Cerebellar cortex (tissue), 1 donor: ENCODE measurements around the gene PLXNA2.
A peak's percentile ranks its signal among the peaks of the same experiment; 100 is the strongest.

Experiments used
- DNase-seq: peaks from one replicate; pipeline ENCODE4 v3.0.0-alpha.2; 2015; ENCODE audit warnings: low spot score

The PLXNA2 gene

DNA sequence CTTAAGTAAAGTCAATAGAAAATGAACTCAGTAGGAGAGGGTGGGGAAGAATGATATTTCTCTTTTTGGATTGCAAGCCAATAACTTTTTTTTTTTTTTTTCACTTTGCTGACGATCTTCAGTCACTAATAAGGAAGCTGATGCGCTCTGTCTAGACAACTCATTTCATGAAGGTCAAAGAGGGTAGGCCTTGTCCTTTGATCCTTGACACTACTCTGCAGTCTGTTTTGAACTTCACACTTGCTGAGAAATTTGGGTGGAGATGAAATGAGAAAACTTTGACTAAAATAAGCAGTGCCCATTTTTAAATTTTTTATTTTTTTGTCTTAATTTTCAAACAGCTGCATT, 20.9 kb upstream of the PLXNA2 start:
- DNase-seq = no peak

GRCh38 chr1:208264469-208265121, 20.4 kb upstream of the PLXNA2 start:
- no peak for DNase-seq

DNA sequence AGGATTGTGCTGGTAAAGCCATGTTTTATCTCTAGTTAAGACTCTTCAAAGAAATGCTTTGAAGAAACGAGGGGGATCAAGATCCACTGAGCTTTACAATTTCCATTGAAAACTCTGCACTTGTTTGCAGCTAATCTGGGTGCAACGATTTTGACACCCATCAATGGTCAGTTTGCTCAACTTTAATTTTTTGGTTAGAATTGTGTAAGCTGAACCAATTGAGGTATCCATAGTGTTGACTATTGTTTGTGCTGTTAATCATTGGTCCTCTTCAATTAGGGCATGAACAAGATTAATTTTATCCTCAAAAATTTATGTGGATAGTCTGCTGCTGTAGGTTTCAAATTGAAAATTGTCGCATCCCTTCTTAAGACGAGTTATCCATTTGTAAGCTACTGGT, 17.7 kb upstream of the PLXNA2 start:
- no peak for DNase-seq

DNA sequence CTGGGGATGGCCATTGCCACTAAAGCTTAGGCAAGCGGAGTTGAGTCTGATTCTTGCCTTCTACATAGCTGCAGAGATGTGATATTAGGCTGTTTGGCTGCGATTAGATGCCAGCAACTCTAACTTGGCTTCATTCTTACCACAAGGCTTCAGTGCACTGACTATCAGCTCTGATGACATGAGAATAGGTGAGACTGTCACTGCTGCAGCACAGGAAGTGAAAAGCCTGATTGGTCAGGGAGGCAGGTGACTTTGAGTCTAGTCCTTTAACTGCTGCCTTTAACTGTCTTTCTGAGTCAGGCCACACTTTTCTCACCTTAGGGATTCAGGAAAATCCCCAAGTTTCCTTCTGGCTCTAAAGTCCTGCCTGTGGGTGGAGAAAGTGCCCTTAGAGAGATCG, 14.1 kb upstream of the PLXNA2 start:
- no peak for DNase-seq

DNA sequence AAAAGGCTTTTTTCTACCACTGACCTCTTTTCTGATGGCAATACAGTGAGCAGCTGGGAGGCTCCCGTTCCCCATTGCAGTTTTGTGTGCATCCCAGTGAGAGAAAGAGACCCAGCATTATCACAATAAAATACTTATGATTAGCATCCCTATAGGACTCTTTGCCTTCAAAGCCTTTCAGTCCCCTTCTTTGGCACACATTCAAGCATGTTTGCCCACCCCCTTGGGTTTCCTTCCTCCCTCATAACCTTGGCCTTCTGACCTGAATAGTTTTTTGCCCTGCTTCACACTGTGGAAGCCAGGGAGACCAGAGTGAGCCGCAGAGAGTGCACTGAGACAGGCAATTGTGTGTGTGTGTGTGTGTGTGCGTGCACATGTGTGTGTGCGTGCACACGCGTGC, 13.2 kb upstream of the PLXNA2 start:
- DNase-seq = no peak

GRCh38 chr1:208256556-208256955, 12.4 kb upstream of the PLXNA2 start:
- DNase-seq = no peak

DNA sequence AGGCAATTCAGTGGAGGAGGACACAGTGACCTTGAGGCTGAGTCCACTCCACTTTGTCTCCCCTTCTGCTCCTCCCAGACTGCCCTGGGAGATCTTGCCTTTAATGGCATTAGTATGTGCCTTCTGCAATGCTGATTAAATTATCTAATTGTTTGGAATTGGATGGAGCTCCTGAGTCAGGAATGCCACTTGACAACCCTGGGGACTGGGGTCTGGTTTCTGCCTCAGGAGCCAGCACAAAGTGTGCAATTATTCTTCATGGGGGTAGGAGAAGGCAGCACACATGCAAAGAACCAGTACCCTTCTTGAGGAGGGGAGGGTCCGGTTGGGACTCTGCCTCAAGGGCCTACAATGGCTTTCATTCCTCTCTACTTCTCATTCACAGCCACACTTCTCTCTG, 11.9 kb upstream of the PLXNA2 start:
- DNase-seq = no peak

DNA sequence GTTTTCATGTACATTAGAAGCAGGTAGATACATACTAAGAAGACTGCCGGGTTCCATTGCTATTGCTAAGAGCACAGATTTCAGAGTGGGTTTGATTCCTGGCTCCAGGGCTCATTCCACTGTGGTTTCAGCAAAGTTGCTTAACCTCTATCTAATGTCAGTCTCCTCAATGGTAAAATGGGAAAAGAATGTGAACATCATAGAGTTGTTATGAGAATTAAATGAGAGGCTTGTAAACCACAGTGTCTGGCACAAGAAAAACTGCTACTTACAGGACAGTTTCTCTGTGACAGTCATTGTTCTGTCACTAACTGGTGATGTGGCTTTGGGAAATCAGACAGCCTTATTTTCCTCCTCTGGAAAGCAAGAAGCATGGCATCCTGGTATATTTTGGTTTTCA, 10.7 kb upstream of the PLXNA2 start:
- DNase-seq = no peak

DNA sequence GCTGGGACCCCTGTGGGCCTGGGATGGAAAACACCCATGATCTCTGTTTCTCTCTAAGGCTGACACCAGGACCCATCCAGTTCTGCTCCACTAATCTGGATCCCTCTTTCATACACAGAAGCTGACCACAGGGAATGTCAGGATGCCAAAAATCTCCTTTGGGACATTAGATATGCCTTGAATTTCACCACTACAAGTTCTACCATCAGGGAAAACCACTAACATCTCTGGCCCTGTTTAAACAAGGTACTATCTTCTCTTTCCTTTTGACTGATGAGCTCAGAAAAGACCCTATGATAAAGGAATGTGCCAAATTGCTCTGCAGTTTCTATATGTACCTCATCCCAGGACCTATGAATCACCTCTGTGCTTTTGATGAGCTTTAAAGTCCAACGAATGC, 10.2 kb upstream of the PLXNA2 start:
- DNase-seq = no peak

- no peak for DNase-seq
Observed at GRCh38 chr1:208252836-208253576, 8.8 kb upstream of the PLXNA2 start.

DNA sequence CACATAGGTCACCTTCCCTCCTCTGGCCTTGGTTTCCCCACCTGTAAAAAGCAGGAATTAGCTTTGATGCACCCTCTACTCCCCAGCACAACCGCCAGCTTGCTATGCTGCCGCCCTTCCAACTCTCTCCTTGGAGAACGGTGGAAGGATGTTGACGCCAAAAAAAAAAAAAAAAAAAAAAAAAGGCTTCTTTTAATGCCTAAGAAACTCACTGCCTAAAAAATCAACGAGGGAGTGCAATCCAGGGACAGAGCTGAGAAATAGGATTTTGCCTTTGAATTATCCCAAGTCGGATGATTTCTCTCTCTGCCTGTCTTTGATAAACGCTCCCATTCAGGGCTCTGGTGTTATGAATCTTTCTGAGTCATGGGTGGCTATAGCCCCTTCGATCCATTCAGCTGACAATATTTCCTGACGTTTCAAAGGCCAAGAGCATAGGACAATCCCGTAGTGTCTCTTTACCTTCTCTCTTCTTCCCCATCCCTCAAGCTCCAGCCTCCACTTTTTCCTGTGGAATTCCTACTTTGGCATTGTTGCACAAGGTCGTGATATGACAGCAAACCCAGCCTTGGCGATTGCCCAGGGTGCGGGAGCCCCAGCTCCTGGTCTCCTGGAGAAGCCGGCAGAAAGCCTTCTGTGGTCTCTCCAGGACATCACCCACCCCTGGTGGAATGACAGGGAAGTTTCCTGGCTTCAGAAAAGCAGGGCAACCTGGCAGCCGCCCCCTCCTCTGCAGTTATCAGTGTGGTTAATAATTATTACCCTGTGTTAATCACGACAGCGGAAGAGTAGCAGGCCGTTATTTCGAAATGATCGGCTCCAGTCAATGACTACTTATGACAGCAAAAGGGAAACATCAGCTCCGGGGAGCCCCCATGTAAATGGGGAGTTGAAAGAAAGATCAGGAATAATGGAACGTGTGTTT, 8.0 kb upstream of the PLXNA2 start:
- no peak for DNase-seq

GRCh38 chr1:208251015-208251414, 6.8 kb upstream of the PLXNA2 start:
- no peak for DNase-seq

- DNase-seq = no peak
Observed at GRCh38 chr1:208250613-208251012, 6.4 kb upstream of the PLXNA2 start.

DNA sequence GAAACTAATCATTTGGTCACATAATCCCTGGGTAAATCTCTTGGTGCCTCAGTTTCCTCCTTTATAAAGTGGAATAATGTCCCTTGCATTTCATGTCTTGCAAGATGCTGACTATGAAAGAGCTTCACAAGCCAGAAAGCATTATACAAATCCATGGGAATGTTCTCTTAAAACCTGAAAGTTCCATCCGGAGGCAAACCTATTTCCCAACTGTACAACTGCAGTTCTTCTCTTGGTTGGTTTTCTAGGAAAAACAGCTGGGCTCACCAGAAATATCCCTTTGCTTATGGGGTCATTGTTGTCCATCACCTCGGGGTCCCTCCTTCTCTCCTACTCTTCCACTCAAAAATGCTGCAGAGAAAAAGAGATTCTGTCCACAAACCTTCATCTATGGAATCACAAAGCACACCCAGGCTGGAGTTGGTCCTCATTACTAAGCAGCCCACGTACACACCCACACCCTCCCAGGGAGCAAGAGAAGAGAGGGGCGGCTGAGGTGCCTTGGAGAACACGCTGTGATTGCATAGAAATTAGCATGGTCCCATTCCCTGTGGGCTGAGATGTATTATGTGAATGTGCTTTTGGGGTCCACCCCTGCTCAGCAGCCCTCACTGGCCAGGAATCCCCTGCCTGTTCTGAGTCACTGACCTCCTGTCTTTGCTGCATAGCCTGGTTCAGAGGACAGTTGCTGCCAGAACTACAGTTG, 5.0 kb upstream of the PLXNA2 start:
- no peak for DNase-seq

DNA sequence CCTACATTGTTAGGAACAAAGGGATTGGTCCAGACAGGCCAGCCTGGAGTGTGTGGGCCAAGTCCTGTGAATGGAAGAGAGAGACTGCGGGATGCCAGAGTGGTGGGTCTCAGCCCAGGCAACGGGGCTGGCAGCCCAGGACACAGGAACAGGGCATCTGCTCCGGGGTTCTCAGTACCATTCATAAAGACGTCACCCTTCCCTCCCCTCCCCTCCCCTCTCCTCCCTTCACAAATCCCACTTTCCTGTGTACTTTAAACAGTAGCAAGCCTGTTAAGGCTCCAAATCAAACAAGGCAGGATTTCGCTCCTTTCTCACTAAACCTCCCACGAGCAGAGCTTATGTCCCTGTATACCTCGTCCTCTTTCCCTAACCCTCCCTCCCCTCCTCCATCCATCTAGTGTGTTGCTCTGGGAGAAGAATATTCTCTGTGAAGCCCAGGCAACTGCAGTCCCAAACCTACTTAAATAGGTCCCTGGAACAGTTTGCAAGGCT, 4.2 kb upstream of the PLXNA2 start:
- no peak for DNase-seq

DNA sequence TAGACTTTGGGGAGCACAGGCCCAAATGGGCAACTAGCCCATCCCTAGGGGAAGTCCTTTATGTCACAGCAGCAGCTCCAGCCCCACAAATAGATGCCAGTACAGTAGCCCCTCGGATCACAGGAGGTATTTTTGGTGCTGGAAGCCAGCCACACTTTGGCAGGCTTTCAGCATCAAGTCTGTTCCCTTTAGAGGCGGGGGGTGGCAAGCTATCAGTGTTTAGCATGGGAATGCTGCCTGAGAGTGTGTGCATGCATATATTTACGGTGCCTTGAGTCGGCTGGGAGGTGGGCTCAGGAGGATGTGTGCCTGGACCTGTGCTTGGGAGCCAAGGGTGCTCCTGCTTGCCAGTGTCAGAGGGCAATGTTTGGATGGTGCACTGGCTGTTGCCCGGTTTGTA, 3.5 kb upstream of the PLXNA2 start:
- DNase-seq = no peak

- peak; percentile 94 for DNase-seq
Observed at GRCh38 chr1:208245185-208245705, 1.1 kb upstream of the PLXNA2 start.

DNA sequence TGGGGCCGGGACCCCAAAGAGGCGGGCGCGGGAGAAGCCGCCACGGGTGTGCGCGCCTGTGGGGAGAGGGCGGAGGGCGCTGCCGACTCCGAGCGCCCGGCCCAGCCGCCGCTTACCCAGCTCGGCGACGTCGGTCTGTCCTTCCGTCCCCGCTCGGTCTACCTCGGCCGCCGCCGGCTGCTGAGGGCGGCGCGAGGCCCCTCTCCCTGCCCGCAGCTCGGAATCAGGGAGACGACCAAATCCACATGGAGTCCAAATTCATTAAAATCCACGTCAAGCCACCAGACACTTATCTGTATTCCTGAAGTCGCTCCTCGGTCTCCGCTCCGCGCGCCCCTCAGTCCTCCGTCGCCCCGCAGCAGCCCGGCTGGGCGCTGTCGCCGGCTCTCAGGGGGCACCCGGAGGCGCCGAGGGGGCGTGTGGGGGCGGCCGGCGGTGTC, 637 bp downstream of the PLXNA2 start:
- DNase-seq = no peak

DNA sequence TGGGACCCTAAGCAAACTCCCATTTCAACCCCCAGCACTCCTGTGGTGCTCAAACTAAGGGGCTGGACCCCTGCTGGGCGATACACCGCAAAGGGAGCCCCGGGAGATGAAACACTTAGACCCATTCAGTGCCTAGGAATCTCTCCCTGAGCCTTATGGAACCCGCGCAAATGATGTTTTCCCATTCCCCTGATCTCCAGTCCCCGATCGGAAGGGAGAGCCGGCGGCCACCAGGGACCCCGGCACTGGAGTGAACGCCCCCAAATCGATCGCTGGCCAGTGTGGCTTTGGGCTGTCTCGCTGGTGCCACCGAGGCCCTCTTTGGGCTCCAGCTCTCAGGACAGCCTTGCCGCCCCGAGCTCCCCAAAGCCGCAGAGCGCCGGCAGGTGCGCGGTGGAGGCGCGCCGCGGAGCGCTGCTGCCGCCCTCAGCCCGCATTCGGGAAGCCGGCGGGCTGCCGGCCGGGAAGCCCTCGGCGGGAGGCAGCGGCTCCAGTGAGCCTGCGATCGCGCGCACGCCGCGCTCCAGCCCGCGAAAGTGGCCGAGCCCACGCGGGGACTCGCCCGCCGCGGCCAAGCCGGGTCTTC, 1.1 kb downstream of the PLXNA2 start:
- DNase-seq = no peak

DNA sequence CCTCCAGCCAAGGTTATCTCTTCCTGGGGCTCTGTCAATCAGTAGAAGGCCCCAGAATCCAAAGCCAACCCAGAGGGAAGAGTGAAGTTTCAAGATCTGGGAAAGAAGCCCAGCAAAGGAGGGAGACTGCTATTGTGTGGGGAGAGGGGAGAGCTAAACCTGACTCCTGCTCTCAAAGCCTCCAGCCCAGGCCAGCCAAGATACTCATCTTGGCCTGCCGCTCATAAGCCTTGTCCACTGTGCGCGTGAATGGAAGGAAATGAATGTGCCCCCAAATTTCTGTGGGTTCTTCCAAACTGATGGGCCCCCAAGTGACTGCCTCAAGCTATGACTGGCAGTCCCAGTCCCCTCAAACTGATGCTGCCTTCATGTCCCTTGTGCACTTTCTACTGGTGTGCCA, 2.0 kb downstream of the PLXNA2 start:
- no peak for DNase-seq

GRCh38 chr1:208241512-208241911, 2.7 kb downstream of the PLXNA2 start:
- DNase-seq = no peak
